OCI-LY7 (cell line): ENCODE measurements around the gene ADAM23.

Experiments used
- CTCF ChIP-seq: fragments of 200-600 bp; sonication (generic); conservative IDR thresholded peaks from 2 replicates; pipeline ENCODE4 v1.5.1; 2014; ENCODE audit warnings: mild to moderate bottlenecking, antibody characterized with exemption, low read length, moderate library complexity, mixed read lengths
- EZH2phosphoT487 ChIP-seq: fragments of 200-600 bp; sonication (generic); IDR thresholded peaks from 2 replicates; pipeline ENCODE4 v1.6.1; 2018; ENCODE audit warnings: low read depth, borderline replicate concordance, mild to moderate bottlenecking, mixed run types, antibody characterized with exemption, low read length, moderate library complexity, mixed read lengths

GRCh38 chr2:206456078-206456754 lies 12.9 kb downstream of the ADAM23 start:
- TF ChIP-seq CTCF (no peak), EZH2phosphoT487 (no peak)
